ENCODE measurements around the gene TMEM131L. TPM values are rescaled to one million over a fixed set of nuclear protein-coding genes. Genes with fewer than 3 reads are reported as not detected.

TMEM131L gene
- total RNA-seq, 1 donor from 2014 or later: 15.0 TPM

DNA sequence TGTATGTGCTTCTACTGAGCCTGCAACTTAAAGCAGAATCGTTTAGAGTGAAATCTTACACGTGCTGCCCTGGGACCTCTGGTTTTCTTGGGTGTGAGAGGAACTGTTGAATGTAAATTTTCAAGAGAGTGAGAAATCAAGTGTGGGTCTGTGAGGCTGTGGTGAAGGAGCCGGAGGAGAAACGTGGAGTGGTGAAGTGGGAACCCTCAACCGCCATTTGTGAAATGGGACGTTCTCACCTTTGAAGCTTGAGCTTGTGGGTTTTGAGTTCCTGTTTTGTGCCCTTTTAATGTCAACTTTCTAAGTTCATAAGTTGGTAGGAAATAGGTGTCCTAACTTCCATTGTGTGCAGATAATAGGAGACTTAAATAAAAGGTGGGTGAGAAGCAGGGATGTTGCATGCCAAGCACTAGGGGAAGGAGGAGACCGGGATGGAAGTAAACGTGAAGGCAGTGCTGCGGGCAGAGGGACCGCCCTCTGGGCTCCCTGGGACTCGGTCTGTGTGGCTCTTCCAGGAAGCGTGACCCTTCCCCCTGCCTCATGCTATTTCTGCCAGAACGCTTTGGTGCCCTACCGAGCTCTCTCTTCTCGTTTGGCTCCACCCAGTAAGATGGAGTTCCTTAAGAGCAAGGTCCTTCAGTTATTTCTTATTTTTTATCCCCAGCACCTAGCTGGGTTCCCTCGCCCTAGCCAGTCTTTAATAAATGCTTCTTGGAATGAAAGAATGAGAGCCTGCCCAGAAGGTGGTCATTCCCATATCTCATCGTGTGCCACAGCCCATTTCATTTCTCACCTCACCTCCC is 56.0 kb downstream of the TMEM131L start:
- DNase-seq (ENCODE audit: low read depth in 2 of 2): no peak

DNA sequence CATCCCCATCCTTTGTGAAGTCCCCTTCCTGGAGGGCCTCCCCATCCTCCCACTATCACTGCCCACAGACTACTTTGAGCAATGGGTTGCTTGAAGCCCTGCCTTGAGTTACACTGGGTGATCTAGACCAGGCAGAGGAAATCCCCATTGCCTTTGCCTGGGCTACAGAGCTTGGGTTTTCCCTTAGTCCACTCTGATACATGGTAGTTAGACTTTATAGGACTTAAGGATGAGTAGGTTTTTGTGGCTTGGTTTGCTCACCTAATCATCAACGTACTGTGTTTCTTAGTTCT is 56.6 kb downstream of the TMEM131L start:
- no peak for DNase-seq (ENCODE audit: low read depth in 2 of 2)

DNA sequence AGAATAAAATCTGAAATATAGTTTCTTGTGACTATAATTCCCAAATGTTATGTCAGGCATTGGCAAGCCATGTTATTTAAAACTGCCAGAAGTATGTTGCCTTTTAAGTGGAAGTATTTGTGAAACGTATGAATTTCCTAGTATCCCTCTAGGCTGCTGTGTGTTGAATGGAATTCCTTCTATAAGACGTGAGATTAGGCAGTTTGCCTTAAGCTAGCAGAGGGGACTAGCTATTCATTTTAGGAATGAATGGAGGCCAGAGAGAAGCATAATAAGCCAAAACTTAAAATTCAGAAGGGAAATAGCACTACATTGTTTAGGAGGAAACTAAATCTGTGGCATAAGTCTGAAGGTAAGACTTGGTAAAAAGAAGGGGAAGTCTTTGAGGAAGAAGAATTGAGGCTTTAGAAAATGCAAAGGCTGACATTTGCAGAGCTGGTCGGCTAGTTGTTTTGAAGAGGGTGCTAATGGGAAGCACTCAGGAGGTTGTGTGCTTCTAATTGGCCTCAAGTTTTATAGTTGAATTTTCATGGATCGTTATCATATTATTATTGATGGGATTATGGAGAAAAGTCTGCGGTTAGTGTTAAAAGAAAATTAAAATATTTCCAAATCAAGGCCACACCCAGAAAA is 57.1 kb downstream of the TMEM131L start:
- no peak for DNase-seq (ENCODE audit: low read depth in 2 of 2)

DNA sequence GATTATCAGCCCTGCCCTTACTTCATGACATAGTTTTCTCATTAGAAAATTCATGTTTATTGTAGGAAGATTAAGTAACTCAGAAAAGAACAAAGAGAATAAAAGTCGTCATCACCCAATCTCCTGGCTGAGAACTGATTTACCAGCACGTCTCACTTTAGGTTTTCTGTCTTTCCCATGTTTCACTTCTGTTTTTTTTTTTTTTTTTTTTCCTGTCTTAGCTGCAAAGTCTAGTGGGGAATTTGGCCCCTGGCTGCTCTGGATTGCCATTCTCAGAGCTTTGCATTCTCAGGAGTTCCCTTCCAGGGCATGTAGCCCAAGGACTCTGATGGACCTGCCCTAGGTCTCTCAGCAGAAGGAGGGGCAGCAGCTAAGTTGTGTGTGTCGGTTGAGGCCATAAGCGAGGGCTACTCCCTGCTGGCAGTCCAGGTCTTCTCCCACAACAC is 57.8 kb downstream of the TMEM131L start:
- DNase-seq (ENCODE audit: low read depth in 2 of 2): no peak

DNA sequence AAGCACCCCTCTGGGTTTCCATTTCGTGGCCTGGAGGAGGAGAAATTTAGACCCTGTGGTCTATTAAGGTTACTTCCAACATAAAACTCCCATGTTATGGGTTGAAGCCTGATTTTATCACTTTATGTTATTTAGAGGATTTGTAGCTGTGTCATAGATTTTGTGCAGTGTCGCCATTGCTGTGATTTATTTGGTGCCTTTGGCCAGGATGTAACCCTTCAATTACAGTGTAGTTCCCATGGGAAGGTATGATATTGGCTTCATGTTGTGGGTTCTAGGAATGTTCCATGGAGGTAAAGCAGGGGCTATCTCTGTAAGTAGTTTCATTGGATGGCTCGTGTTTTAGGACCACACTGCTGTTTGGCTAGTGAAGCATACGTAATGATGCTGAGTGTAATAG is 58.5 kb downstream of the TMEM131L start:
- no peak for DNase-seq (ENCODE audit: low read depth in 2 of 2)

DNA sequence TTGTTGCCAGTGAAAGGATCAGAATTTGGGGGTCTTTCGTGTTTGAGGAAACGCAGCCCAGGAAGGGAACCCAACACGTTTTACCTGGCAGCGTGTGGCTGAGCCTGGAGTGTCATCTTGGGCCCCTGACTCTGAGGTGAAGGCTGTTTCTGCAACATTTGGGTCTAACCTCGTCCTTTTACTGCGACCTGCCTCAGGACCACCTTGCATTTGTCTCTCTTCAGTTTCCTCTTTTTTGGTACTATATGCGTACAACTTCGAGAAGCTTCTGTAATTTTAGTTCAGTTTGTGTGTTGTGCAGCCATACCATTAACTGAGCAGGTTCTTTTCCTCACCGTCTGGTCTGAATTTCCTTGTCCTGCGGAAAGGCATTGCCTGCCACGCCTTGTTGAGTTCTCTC is 61.5 kb downstream of the TMEM131L start:
- DNase-seq (ENCODE audit: low read depth in 2 of 2): no peak

DNA sequence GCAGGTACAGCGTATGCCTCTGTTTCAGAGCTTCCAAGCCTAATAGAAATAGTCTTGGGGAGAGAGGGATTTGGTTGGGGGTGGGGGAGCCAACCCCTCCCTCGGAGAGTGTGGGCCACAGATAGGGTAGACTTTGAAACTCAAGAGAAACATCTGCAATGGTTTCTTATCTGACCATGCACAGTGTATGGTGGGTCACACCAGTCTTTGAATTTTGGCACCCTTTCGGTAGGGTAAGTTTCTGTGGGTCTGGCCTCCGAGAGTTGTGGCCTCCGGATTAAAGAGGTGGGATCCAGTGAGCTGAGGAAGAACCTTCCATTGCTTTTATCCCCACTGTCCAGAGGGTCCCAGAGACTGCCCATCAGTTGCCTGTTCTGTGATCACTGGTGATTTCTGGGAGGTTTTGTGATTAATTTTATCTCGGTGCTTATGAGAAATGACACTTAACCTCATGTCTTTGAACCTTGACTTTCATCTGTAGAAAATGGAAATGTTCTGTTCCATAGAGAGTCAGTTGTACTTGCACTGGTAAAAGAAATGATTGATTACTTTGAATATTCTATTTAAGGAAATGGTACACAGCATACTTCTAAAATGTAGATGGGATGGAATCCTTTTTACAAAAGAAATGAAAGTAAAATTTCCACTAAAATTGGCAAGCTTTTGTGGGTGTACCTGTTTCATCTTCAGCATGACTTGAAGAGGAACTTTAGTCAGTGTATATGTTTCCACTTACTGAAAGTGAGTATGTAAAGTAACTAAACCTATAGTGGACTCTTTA is 62.7 kb downstream of the TMEM131L start:
- DNase-seq (ENCODE audit: low read depth in 2 of 2): no peak

DNA sequence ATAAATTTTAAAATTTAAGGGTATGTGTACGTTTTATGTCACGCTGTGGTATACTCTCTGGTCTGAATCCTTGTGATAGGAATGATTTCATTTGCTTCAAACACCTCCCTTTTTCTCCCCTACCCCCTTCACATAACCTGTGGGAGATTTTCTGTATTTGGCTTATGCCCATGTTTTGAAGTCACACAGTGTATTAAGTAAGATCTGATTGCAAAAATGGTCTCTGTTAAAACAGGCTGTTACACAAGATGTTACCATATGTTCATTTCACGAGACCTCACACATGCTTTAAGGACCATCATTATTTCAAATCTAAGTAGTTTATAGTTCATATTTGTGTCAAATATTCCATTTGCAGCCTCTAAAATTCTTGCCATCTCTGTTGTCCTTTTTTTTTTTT is 63.5 kb downstream of the TMEM131L start:
- no peak for DNase-seq (ENCODE audit: low read depth in 2 of 2)

DNA sequence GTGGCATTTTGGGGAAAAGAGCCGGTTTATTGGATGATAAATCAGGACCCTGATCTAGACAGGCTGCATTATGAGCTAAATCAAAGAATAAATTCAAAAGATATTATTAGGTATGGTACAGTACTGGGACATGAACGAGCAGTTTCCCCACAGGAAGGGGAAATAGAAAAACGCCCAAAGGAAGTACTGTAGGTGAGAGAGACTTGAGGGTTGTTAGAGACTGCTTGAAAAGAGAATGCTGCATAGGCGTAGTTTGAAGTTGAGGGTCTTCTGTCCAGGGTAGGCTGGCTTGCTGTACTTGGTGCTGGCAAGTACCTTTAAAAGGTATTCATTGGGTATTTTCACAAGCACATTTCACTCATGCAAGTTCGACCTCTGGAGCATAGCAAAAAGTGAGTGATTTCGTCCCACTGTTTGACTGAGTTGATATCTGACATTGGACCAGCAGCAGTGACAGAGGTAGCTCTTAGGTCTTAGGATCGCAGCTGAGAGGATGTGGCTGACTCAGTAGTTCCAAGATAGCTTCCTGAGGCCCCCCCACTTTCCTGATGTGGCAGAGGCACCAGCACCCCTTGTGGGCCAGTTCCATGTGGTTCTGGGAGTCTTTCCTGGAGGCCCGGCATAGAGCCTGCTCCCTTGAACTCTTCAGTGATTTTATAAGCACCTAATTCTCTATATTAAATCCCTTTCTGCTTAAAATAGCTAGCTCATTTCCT is 64.3 kb downstream of the TMEM131L start:
- peak; percentile 54 to 84 for DNase-seq (ENCODE audit: low read depth in 2 of 2)

DNA sequence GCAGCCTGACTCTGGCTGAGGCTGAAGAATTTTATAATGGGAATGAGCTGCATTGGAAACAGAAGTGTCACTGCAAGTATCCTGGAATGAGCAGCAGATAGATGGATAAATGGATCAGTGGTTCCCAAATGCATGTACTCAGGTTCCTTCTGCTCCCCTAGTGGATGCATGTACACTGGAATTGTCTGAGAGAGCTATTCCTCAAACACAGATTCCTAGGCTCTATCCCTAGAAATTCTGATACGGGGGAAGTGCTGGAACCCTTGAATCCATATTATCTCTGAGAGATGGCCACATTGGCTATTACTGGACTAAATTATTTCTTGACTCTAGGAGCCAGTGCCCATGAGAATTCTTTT is 64.8 kb downstream of the TMEM131L start:
- DNase-seq (ENCODE audit: low read depth in 2 of 2): no peak

DNA sequence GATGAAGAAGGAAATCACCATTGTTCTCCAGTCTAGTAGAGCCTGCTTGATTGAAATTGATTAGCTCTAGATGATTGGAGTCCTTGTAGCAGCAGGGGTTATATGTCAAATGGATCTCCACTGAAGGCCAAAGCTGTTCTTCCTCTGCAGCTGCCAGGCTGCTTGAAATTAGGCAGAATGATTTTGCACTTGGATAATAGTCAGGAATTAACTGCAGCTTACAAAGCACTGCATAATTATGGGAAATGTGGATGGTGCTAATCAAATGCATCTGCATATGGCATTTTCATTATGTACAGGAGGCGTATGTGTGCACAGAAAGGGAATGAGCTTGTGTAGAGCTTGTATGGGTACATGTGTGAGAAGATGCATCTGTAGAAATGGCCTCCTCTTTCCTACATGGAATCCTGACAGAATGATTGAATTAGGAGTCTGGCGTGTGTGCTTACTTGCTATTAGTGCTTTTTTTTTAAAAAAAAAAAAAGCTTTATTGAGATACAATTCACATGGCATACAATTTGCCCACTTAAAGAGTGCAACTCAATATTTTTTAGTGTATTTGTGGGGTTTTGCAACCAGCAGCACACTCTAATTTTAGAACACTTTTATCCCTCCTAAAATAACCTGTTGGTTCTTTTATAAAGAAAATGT is 65.9 kb downstream of the TMEM131L start:
- peak in 1 of 2 donors; percentile 4 for DNase-seq (ENCODE audit: low read depth in 2 of 2)

DNA sequence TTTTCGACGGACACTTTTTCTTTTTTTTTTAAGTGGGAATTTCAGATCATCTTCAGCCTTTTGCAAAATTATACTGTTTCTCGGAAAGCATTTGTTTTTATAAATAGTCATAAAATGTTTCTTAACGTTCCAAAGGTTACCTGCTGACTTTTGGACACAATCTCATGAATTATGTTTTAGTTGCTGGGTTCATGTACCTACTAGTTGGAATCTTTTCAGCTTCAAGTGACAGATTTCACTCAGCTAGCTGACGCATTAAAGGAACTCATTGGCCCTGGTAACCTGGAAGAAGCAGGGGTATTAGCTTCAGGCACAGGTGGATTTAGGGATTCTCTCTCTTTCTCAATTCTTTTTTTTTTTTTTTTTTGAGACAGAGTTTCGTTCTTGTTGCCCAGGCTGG is 66.5 kb downstream of the TMEM131L start:
- no peak for DNase-seq (ENCODE audit: low read depth in 2 of 2)

DNA sequence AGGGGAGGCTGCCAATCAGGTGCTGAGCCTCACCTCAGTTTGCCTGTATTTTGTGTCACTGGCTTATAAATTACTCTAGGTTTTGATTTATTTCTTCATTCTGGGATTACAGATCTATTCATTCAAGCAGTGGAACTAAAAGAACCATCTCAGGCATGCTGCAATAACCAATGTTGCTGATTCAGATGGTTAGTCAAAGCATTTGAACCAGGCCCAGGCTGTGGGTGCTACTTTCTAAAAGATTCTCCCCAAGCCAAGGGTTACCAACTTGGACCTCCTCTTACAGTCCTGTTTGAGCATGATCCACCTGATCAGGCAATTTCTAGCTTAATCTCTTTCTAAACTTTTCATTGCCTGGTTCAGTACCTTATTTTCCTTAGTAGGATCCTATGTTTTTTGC is 67.2 kb downstream of the TMEM131L start:
- no peak for DNase-seq (ENCODE audit: low read depth in 2 of 2)

DNA sequence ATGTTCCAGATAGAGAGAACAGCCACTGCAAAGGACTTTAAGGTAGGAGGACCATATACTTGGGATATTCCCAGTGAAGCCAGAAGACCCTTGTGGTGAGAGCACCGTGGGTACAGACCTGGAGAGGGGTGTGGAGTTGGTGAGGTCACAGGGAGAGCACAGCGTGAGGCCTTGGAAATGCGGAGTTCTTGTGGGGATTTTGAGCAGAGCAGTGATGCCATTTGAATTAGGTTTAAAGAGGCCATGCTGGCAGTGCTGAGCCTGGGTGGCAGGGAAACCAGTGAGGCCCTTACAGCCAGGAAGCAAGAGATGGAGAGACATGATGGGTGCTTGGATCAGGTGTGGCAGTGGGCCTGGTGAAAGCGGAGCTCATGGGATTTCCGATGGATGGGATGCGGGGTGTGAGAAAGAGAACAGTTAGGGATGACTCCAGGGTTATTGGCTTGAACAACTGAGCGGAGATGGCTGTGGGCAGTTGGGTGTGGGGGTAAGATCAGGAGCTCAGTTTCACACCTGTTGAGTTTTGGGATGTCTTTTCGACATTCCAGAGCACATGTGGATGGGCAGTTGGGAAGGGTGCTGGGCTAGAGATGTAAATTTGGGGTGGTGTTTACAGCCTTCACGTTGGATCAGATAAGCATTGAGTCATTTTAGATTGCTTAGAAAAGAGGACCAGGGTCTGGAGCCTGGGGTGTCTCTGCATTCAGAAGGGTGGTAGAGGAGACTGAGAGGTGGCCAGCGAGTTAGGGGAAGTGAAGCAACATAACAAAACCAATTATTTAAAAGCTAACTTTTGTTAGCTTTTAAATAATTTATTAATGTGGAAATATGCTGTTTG is 68.9 kb downstream of the TMEM131L start:
- DNase-seq (ENCODE audit: low read depth in 2 of 2): no peak

DNA sequence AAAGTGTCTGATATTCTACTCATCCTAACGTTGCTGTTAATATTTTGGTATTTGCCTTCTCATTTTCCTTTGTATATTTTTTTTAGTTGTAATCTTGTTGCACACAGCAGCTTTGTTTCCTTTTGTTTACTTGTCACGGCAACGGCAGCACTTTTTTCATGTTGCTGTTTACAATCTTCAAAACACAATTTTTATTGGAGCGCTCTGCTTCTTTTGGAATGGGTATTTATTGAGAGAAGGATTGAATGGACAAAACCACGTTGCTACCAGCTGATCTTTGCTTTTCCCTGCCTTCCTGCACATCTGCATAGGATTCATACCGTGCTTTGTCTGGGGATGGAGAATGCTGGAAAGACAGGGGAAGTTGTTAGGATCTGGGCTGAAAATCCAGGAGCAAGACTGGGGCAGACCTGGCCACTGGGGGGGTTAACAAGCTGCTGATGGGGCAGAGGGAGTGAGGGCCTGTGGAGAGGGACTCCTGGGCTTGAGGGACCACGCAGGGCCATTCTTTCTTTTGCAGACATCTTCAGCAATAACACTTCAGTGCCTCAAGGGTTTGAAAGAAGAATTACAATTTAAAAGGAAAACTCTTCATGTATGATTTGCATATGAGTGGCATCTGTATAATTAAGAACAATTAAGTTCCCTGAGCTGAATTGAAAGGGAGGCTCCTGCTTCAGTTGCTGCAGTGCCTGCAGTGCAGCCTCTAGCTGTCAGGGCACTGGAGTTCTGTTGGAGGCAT is 69.8 kb downstream of the TMEM131L start:
- DNase-seq (ENCODE audit: low read depth in 2 of 2): peak in 1 of 2 donors; percentile 56

DNA sequence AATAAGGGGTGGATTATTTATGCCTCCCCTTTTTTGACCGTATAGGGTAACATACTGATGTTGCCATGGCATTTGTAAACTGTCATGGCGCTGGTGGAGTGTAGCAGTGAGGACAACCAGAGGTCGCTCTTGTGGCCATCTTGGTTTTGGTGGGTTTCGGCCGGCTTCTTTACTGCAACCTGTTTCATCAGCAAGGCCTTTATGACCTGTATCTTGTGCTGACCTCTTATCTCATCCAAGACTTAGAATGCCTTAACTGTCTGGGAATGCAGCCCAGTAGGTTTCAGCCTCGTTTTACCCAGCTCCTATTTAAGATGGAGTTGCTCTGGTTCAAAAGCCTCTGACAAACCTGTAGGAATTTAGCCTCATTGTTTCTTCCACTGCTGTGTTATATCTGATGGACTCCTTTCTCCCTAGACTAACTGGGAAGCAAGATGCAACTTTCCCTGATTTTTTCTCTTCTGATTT is 71.4 kb downstream of the TMEM131L start:
- no peak for DNase-seq (ENCODE audit: low read depth in 2 of 2)

DNA sequence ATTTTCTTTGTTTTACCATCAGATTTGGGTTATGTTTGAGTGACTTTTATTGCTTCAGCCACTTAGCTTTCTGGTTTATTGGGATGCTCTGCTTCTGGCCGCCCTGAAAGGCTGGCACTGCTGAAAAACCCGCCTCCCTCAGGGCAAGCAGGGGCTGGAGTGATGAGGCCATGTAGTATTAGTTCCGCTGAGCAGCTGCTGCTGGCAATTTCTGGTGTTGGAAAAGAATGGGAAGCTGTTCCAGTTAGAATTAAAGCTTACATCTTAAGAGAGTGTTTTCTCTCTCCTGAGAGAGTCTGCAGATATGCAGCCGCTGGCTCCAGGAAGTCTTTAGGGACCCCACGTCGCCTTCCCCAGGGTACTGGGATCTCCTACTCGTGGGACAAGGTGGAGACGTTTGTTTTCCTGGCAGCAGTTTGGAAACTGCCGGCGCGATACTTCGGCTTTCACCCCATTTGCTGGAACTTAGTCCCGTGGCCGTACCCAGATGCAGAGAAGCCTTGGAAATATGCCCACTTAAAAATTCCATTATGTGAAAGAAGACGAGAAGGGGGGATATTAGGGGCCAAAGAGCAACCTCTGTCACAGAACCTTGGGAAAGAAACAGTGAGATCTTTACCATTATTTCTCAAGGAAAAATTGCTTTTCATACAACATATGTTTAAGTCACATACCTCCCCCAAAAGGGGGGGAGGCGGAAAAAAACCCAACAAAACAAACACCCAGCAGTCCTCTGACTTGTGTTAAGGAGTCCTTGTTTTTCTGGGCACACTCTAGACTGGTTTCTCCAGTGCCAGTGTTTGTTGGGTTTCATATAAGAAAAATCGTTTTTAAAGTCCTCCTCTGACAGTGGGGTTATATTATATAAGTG is 72.6 kb downstream of the TMEM131L start:
- peak in 1 of 2 donors; percentile 33 for DNase-seq (ENCODE audit: low read depth in 2 of 2)

DNA sequence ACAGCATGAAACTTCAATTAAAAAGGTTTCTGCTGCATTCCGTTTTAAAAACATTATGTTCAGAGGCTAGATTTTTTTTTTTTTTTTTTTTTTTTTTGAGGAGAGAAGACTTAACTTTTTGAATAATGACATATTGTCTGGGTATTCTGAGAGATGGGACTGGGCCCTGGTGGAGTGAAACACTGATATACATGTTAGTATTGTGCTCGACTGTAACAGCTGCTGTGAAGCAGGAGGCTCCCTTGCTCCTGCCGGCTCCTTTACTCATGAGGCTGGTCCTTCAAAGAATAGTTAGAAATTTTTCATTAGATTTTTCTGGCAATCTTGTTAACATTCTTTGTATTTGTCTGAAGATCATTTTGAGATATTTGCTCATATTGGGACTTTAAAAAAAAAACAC is 73.3 kb downstream of the TMEM131L start:
- no peak for DNase-seq (ENCODE audit: low read depth in 2 of 2)

Measured in dermis microvascular lymphatic vessel endothelial cell (primary cell).